WTC11 (cell line): ENCODE data around the gene NAPSA. TPM values are rescaled to one million over a fixed set of nuclear protein-coding genes. Genes with fewer than 3 reads are reported as not detected.

Experiments
- ATAC-seq: fragments of 200-7000 bp; cut with Tn5 transposase; 2 replicates; pipeline ENCODE4 v1.10.0; 2021; ENCODE audit warnings: mild to moderate bottlenecking, moderate library complexity
- CTCF ChIA-PET: fragments of 300-600 bp; sonication (Branson Sonifier 250); formaldehyde crosslinking; loops from one replicate; lab custom pipeline; 2021; ENCODE audit warnings: antibody characterized with exemption; lab: Charles Lee
- POLR2A ChIA-PET: fragments of 350-600 bp; sonication (Branson Sonifier 250); formaldehyde crosslinking; loops from one replicate; lab custom pipeline; 2021; ENCODE audit warnings: antibody characterized with exemption; lab: Charles Lee
- DNase-seq: peaks from one replicate; pipeline ENCODE4 v3.0.0; 2021; ENCODE audit warnings: low spot score
- H3K27ac Mint-ChIP-seq: 2 replicates; pipeline ENCODE4 v1.8.0; 2021; ENCODE audit warnings: mixed read lengths
- H3K27me3 Mint-ChIP-seq: 2 replicates; pipeline ENCODE4 v1.8.0; 2021; ENCODE audit warnings: low read depth, mild to moderate bottlenecking, moderate library complexity, mixed read lengths
- H3K36me3 Mint-ChIP-seq: 2 replicates; pipeline ENCODE4 v1.8.0; 2021; ENCODE audit warnings: mixed read lengths
- H3K4me1 Mint-ChIP-seq: 2 replicates; pipeline ENCODE4 v1.8.0; 2022; ENCODE audit warnings: mixed read lengths
- H3K4me3 Mint-ChIP-seq: 2 replicates; pipeline ENCODE4 v1.8.0; 2021; ENCODE audit warnings: mild to moderate bottlenecking, moderate library complexity, mixed read lengths
- H3K9me3 Mint-ChIP-seq: 2 replicates; pipeline ENCODE4 v1.8.0; 2021; ENCODE audit warnings: mixed read lengths
- ATF1 ChIP-seq: sonication (generic); formaldehyde crosslinking; IDR thresholded peaks from 2 replicates; pipeline ENCODE4 v1.8.1; 2023; ENCODE audit warnings: mild to moderate bottlenecking, moderate library complexity, missing genetic modification reagents
- ELF4 ChIP-seq: sonication (generic); formaldehyde crosslinking; IDR thresholded peaks from 2 replicates; pipeline ENCODE4 v1.8.1; 2022; ENCODE audit warnings: low read depth, mild to moderate bottlenecking, moderate library complexity, missing genetic modification reagents
- FOXJ3 ChIP-seq: sonication (generic); formaldehyde crosslinking; IDR thresholded peaks from 2 replicates; pipeline ENCODE4 v1.9.0; 2021; ENCODE audit warnings: missing genetic modification reagents, mild to moderate bottlenecking, borderline replicate concordance
- IRF2 ChIP-seq: sonication (generic); formaldehyde crosslinking; IDR thresholded peaks from 2 replicates; pipeline ENCODE4 v1.8.0; 2022; ENCODE audit warnings: low read depth, missing genetic modification reagents, borderline replicate concordance
- JAZF1 ChIP-seq: fragments of 250-450 bp; sonication (Bioruptor Pico); IDR thresholded peaks from 2 replicates; pipeline ENCODE4 v1.9.0; 2021; ENCODE audit warnings: moderate library complexity, mild to moderate bottlenecking, inconsistent platforms
- JUN ChIP-seq: sonication (generic); formaldehyde crosslinking; IDR thresholded peaks from 2 replicates; pipeline ENCODE4 v1.8.0; 2023; ENCODE audit warnings: mild to moderate bottlenecking, missing genetic modification reagents
- MXD4 ChIP-seq: fragments of 250-450 bp; sonication (Bioruptor Pico); IDR thresholded peaks from 2 replicates; pipeline ENCODE4 v1.8.0; 2021; ENCODE audit warnings: mild to moderate bottlenecking, moderate library complexity, borderline replicate concordance
- SP1 ChIP-seq: sonication (generic); formaldehyde crosslinking; conservative IDR thresholded peaks from 2 replicates; pipeline ENCODE4 v1.8.1; 2022; ENCODE audit warnings: missing genetic modification reagents
- ZNF263 ChIP-seq: sonication (generic); formaldehyde crosslinking; IDR thresholded peaks from 2 replicates; pipeline ENCODE4 v1.8.1; 2022; ENCODE audit warnings: low read depth, mild to moderate bottlenecking, moderate library complexity, missing genetic modification reagents
- total RNA-seq: library from RNA; stranded (reverse); gene quantifications from 3 replicates; pipeline ENCODE4 v1.2.3, GENCODE V29; 2021
- TF ChIP-seq, protein P1 (sequence below): fragments of 250-450 bp; sonication (Bioruptor Pico); IDR thresholded peaks from 2 replicates; pipeline ENCODE4 v1.9.0; 2021; ENCODE audit warnings: mild to moderate bottlenecking
- TF ChIP-seq, protein P2 (sequence below): fragments of 250-450 bp; sonication (Bioruptor Pico); IDR thresholded peaks from 2 replicates; pipeline ENCODE4 v1.8.0; 2021; ENCODE audit warnings: mild to moderate bottlenecking
- TF ChIP-seq, protein P3 (sequence below): sonication (generic); formaldehyde crosslinking; IDR thresholded peaks from 2 replicates; pipeline ENCODE4 v1.8.0; 2023; ENCODE audit warnings: missing genetic modification reagents, mild to moderate bottlenecking, borderline replicate concordance
- TF ChIP-seq, protein P4 (sequence below): fragments of 250-450 bp; sonication (Bioruptor Pico); conservative IDR thresholded peaks from 2 replicates; pipeline ENCODE4 v1.9.0; 2021; ENCODE audit warnings: mild to moderate bottlenecking

The NAPSA gene
- total RNA-seq, 1 experiment from 2014 or later, result 2.7 TPM

DNA sequence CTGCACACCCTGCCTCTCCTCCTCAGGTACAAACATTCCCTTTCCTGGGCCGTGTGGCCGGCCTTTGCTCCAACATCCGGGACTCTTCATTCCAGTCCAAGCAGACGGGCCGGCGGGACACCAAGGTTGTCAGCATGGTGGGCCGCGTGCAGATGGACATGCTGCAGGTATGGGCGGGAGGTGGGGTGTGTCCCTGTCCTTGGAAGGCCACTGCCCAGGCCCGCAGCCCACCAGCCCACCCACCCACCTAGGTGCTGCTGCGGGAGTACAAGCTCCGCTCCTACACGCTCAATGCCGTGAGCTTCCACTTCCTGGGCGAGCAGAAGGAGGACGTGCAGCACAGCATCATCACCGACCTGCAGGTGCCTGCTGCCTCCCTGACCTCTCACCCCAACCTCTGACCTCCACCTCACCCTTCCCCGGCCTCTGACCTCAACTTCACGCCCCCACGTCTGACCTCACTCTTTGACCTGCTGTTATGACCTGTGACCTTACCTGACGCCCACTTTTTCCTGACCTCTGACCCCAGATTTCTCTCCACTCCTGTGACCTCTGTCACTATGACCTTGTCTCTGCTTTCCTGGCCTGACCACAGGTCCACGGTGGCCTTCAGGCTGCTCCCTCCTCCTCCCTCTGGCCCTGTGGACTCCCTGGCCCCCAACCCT, 40.8 kb upstream of the NAPSA start:
- Mint-ChIP-seq H3K27ac (no peak overlapping the region), H3K4me1 (no peaks in the 10 kb centered on the region), H3K27me3 (no peaks in the 10 kb centered on the region; the same call in 1 of the 2 replicates), H3K9me3 (no peaks in the 10 kb centered on the region), H3K4me3 (no peak overlapping the region), H3K36me3 (peaks cover 34% of the 10 kb centered on the region)
- ATAC-seq (no peak), DNase-seq (no peak)
- ChIA-PET CTCF (interaction anchor here (1.8 kb wide), 1 partner anchor 37 kb away, joined by 5 read pairs; no protein-coding TSS in a partner anchor), POLR2A (no interaction called here)
- TF ChIP-seq FOXJ3 (CRISPR knock-in tag) (no peak), MXD4 (CRISPR knock-in tag) (no peak), IRF2 (no peak), ELF4 (CRISPR knock-in tag) (no peak), JAZF1 (CRISPR knock-in tag) (no peak), ZNF263 (no peak), SP1 (CRISPR knock-in tag) (no peak), JUN (CRISPR knock-in tag) (no peak)
- TF ChIP-seq, protein P1, sequence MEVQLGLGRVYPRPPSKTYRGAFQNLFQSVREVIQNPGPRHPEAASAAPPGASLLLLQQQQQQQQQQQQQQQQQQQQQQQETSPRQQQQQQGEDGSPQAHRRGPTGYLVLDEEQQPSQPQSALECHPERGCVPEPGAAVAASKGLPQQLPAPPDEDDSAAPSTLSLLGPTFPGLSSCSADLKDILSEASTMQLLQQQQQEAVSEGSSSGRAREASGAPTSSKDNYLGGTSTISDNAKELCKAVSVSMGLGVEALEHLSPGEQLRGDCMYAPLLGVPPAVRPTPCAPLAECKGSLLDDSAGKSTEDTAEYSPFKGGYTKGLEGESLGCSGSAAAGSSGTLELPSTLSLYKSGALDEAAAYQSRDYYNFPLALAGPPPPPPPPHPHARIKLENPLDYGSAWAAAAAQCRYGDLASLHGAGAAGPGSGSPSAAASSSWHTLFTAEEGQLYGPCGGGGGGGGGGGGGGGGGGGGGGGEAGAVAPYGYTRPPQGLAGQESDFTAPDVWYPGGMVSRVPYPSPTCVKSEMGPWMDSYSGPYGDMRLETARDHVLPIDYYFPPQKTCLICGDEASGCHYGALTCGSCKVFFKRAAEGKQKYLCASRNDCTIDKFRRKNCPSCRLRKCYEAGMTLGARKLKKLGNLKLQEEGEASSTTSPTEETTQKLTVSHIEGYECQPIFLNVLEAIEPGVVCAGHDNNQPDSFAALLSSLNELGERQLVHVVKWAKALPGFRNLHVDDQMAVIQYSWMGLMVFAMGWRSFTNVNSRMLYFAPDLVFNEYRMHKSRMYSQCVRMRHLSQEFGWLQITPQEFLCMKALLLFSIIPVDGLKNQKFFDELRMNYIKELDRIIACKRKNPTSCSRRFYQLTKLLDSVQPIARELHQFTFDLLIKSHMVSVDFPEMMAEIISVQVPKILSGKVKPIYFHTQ (CRISPR knock-in tag), result no peak
- TF ChIP-seq, protein P2, sequence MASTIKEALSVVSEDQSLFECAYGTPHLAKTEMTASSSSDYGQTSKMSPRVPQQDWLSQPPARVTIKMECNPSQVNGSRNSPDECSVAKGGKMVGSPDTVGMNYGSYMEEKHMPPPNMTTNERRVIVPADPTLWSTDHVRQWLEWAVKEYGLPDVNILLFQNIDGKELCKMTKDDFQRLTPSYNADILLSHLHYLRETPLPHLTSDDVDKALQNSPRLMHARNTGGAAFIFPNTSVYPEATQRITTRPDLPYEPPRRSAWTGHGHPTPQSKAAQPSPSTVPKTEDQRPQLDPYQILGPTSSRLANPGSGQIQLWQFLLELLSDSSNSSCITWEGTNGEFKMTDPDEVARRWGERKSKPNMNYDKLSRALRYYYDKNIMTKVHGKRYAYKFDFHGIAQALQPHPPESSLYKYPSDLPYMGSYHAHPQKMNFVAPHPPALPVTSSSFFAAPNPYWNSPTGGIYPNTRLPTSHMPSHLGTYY (CRISPR knock-in tag), result no peak
- TF ChIP-seq, protein P3, sequence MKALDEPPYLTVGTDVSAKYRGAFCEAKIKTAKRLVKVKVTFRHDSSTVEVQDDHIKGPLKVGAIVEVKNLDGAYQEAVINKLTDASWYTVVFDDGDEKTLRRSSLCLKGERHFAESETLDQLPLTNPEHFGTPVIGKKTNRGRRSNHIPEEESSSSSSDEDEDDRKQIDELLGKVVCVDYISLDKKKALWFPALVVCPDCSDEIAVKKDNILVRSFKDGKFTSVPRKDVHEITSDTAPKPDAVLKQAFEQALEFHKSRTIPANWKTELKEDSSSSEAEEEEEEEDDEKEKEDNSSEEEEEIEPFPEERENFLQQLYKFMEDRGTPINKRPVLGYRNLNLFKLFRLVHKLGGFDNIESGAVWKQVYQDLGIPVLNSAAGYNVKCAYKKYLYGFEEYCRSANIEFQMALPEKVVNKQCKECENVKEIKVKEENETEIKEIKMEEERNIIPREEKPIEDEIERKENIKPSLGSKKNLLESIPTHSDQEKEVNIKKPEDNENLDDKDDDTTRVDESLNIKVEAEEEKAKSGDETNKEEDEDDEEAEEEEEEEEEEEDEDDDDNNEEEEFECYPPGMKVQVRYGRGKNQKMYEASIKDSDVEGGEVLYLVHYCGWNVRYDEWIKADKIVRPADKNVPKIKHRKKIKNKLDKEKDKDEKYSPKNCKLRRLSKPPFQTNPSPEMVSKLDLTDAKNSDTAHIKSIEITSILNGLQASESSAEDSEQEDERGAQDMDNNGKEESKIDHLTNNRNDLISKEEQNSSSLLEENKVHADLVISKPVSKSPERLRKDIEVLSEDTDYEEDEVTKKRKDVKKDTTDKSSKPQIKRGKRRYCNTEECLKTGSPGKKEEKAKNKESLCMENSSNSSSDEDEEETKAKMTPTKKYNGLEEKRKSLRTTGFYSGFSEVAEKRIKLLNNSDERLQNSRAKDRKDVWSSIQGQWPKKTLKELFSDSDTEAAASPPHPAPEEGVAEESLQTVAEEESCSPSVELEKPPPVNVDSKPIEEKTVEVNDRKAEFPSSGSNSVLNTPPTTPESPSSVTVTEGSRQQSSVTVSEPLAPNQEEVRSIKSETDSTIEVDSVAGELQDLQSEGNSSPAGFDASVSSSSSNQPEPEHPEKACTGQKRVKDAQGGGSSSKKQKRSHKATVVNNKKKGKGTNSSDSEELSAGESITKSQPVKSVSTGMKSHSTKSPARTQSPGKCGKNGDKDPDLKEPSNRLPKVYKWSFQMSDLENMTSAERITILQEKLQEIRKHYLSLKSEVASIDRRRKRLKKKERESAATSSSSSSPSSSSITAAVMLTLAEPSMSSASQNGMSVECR, result no peak

DNA sequence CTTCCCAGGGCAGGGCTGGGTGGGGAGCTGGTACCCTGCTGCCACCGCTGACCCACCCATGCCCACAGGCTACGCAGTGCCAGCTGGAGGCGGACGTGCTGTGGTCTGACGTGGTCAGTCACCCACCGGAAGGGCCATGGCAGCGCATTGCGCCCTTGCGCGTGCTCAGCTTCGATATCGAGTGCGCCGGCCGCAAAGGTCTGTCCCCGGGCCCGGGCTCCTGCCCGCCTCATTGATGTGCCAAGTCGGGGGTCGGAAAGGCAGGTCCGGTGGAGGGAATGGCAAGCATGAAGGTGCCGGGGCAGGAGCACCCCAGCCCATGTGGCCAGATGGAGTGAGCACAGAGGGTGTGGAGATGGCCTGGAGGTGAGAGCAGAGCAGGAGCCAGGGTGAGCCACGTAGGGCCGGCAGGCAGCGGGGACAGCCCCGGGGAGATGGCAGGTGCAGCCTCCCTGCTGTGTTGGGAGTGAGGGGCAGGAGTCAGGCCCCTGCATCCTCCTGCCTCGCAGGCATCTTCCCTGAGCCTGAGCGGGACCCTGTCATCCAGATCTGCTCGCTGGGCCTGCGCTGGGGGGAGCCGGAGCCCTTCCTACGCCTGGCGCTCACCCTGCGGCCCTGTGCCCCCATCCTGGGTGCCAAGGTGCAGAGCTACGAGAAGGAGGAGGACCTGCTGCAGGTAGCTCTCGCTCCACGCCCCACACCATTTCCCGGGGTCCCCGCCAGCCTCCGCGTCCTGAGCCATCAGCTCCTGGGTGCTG, 37.3 kb upstream of the NAPSA start:
- H3K36me3 Mint-ChIP-seq, result peaks cover 37% of the 10 kb centered on the region
- DNase-seq (no peak), ATAC-seq (no peak)
- no peaks in the 10 kb centered on the region for H3K4me1 Mint-ChIP-seq
- TF ChIP-seq, protein P4, sequence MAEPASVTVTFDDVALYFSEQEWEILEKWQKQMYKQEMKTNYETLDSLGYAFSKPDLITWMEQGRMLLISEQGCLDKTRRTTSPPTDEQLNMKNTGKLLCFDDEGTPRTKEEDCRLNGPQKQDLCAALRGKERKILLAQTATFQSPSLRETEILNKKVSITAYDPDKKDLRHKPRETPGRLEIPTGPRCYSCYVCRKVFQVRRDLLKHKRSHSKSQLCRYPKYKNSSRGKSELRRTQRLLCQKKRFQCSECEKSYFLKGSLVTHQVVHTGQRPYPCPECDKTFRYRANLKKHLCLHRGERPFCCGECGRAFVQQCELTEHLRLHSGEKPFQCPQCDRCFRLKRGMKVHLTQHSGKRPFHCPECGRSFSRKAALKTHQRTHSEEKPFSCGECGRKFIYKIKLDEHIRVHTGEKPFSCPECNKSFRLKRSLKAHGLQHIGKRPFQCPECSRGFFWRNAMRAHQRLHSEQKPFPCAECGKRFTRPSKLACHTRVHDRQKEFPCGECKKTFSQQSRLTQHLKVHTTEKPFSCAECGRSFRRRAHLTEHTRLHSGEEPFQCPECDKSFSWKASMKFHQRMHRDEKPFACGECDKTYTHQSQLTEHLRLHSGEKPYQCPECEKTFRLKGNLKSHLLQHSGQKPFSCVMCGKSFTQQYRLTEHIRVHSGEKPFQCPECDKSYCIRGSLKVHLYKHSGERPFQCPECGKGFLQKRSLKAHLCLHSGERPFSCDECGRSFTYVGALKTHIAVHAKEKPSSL (CRISPR knock-in tag), result no peak
- no peak for TF ChIP-seq ATF1 (CRISPR knock-in tag)
- ChIA-PET POLR2A (interaction anchor here (0.6 kb wide), 1 partner anchor 98 kb away, joined by 3 read pairs; no protein-coding TSS in a partner anchor), CTCF (interaction anchor here (0.6 to 2.2 kb wide), 3 partner anchors 13 to 153 kb away, joined by 3 to 7 read pairs (median 5); no protein-coding TSS in a partner anchor)
- no peaks in the 10 kb centered on the region for H3K9me3 Mint-ChIP-seq
- H3K27me3 Mint-ChIP-seq, result no peaks in the 10 kb centered on the region
- H3K27ac Mint-ChIP-seq, result no peak overlapping the region
- no peak overlapping the region for H3K4me3 Mint-ChIP-seq
